B cell (primary cell): ENCODE results near the gene EML3. TPM values are rescaled to one million over a fixed set of nuclear protein-coding genes. Genes with fewer than 3 reads are reported as not detected.

Source experiments
- ATAC-seq: fragments of 200-7000 bp; cut with Tn5 transposase; one replicate; pipeline ENCODE4 v1.10.0; 2021; ENCODE audit warnings: low read depth, mild to moderate bottlenecking, moderate number of reproducible peaks, moderate library complexity
- CTCF ChIA-PET: fragments of 350-600 bp; sonication (Branson Sonifier 250); formaldehyde crosslinking; loops from one replicate; lab custom pipeline; 2021; ENCODE audit warnings: antibody characterized with exemption, inconsistent platforms; lab: Charles Lee
- POLR2A ChIA-PET: fragments of 350-600 bp; sonication (Branson Sonifier 250); formaldehyde crosslinking; loops from one replicate; lab custom pipeline; 2021; ENCODE audit warnings: antibody characterized with exemption; lab: Charles Lee
- DNase-seq: peaks from one replicate; pipeline ENCODE4 v3.0.0; 2013
- H2AFZ ChIP-seq: 2 replicates; pipeline ENCODE4 v1.6.1; 2012; ENCODE audit warnings: mild to moderate bottlenecking, low read depth, low read length; ENCODE audit not compliant: insufficient read depth, poor library complexity, severe bottlenecking
- H3K27ac ChIP-seq, 2 donors: 1 replicate in 1 of 2; 2 replicates in 1 of 2; pipeline ENCODE4 v1.5.1; 2012 to 2013; ENCODE audit warnings: low read length in 2 of 2, mild to moderate bottlenecking in 2 of 2, moderate library complexity in 1 of 2
- H3K27me3 ChIP-seq, 4 experiments: fragments of 200-600 bp in 1 of 4; sonication (generic) in 1 of 4; replicated peaks in 1 of 4; 1 replicate in 2 of 4; 2 replicates in 2 of 4; pipeline versions ENCODE4 v1.6.1 to v1.7.0; 2013 to 2016; ENCODE audit warnings: low read length in 3 of 4, mild to moderate bottlenecking in 2 of 4, mixed read lengths in 1 of 4, moderate library complexity in 1 of 4; ENCODE audit not compliant: insufficient read depth in 4 of 4, control insufficient read depth in 3 of 4; ENCODE audit errors: control extremely low read depth in 1 of 4
- H3K36me3 ChIP-seq, 2 experiments: replicated peaks in 1 of 2; 1 replicate in 1 of 2; 2 replicates in 1 of 2; pipeline versions ENCODE4 v1.6.1 to v1.7.1; 2013; ENCODE audit warnings: low read length in 1 of 2; ENCODE audit not compliant: insufficient read depth in 2 of 2, control insufficient read depth in 1 of 2; ENCODE audit errors: control extremely low read depth in 1 of 2, extremely low read depth in 1 of 2
- H3K4me1 ChIP-seq, 2 donors: fragments of 200-600 bp in 1 of 2; sonication (generic) in 1 of 2; 1 replicate in 1 of 2; 2 replicates in 1 of 2; pipeline versions ENCODE4 v1.5.1 to v1.6.1; 2013 to 2017; ENCODE audit warnings: low read length in 2 of 2; ENCODE audit not compliant: control insufficient read depth in 2 of 2, insufficient read depth in 2 of 2
- H3K4me2 ChIP-seq: replicated peaks from 2 replicates; pipeline ENCODE3; 2012; ENCODE audit warnings: mild to moderate bottlenecking, low read depth, low read length; ENCODE audit not compliant: poor library complexity, severe bottlenecking
- H3K4me3 ChIP-seq, 5 experiments: fragments of 200-600 bp in 1 of 5; sonication (generic) in 1 of 5; 1 replicate in 3 of 5; 2 replicates in 2 of 5; pipeline versions ENCODE4 v1.5.1 to v1.7.0; 2011 to 2016; ENCODE audit warnings: low read length in 4 of 5, mild to moderate bottlenecking in 4 of 5, low read depth in 2 of 5, control low read depth in 1 of 5, moderate library complexity in 1 of 5; ENCODE audit not compliant: insufficient read depth in 1 of 5; ENCODE audit errors: control extremely low read depth in 1 of 5, extremely low read depth in 1 of 5
- H3K79me2 ChIP-seq: fragments of 200-600 bp; sonication (generic); one replicate; pipeline ENCODE4 v1.6.0; 2016; ENCODE audit warnings: low read length; ENCODE audit not compliant: control insufficient read depth, insufficient read depth
- H3K9ac ChIP-seq: fragments of 200-600 bp; sonication (generic); 2 replicates; pipeline ENCODE4 v1.6.1; 2017; ENCODE audit warnings: mild to moderate bottlenecking, low read length, moderate library complexity
- H3K9me3 ChIP-seq, 3 donors: one replicate each; pipeline versions ENCODE4 v1.6.1 to v1.7.1; 2013; ENCODE audit warnings: low read length in 2 of 3; ENCODE audit not compliant: control insufficient read depth in 2 of 3, insufficient read depth in 1 of 3; ENCODE audit errors: control extremely low read depth in 1 of 3
- H4K20me1 ChIP-seq: 2 replicates; pipeline ENCODE4 v1.6.0; 2012; ENCODE audit warnings: mild to moderate bottlenecking, low read length; ENCODE audit not compliant: insufficient read depth, control insufficient read depth, poor library complexity, severe bottlenecking
- H3K27ac Mint-ChIP-seq: one replicate; pipeline ENCODE4 v1.8.0; 2021; ENCODE audit warnings: mixed read lengths
- H3K27me3 Mint-ChIP-seq: one replicate; pipeline ENCODE4 v1.8.0; 2021; ENCODE audit warnings: mixed read lengths
- H3K4me1 Mint-ChIP-seq: one replicate; pipeline ENCODE4 v1.8.0; 2021; ENCODE audit warnings: mixed read lengths
- H3K4me3 Mint-ChIP-seq: one replicate; pipeline ENCODE4 v1.8.0; 2021; ENCODE audit warnings: mixed read lengths
- H3K9me3 Mint-ChIP-seq: one replicate; pipeline ENCODE4 v1.8.0; 2022; ENCODE audit warnings: mixed read lengths; ENCODE audit not compliant: insufficient read depth
- EZH2 ChIP-seq: IDR thresholded peaks from 2 replicates; pipeline ENCODE4 v1.6.1; 2012; ENCODE audit warnings: borderline replicate concordance, low read depth, mild to moderate bottlenecking, moderate library complexity, low read length; ENCODE audit not compliant: insufficient read depth, poor library complexity, severe bottlenecking
- WGBS: methylation state at CpG from one replicate; pipeline ENCODE4 v1.1.5; 2013; ENCODE audit warnings: missing lambda C conversion rate; ENCODE audit not compliant: insufficient coverage; 5-methylcytosine and 5-hydroxymethylcytosine counted together
- intact Hi-C: fragments of 100-400 bp; cut with micrococcal nuclease; formaldehyde crosslinking; loops from one replicate; pipeline ENCODE4 v1.10.0; 2022
- polyA plus RNA-seq: library from polyadenylated mRNA; depleted of rRNA; stranded (reverse); fragments of >200 nt; gene quantifications from 2 replicates; pipeline ENCODE4 v1.2.3, GENCODE V29; 2012
- total RNA-seq, 2 donors: library from RNA; stranded (reverse); fragments of 120-200 nt in 1 of 2; gene quantifications; 1 replicate in 1 of 2; 2 replicates in 1 of 2; pipeline versions ENCODE4 v1.2.3 to v1.2.4, GENCODE V29; 2013 to 2022
- TF ChIP-seq, protein P1 (sequence below): fragments of 200-600 bp; IDR thresholded peaks from one replicate; pipeline ENCODE4 v1.8.0; 2022; ENCODE audit warnings: antibody characterized with exemption, mild to moderate bottlenecking

EML3 gene
- total and polyA plus RNA-seq, 2 donors (not counting 1 experiment from before 2014, with no cell fraction given), result 127 to 128 TPM

DNA sequence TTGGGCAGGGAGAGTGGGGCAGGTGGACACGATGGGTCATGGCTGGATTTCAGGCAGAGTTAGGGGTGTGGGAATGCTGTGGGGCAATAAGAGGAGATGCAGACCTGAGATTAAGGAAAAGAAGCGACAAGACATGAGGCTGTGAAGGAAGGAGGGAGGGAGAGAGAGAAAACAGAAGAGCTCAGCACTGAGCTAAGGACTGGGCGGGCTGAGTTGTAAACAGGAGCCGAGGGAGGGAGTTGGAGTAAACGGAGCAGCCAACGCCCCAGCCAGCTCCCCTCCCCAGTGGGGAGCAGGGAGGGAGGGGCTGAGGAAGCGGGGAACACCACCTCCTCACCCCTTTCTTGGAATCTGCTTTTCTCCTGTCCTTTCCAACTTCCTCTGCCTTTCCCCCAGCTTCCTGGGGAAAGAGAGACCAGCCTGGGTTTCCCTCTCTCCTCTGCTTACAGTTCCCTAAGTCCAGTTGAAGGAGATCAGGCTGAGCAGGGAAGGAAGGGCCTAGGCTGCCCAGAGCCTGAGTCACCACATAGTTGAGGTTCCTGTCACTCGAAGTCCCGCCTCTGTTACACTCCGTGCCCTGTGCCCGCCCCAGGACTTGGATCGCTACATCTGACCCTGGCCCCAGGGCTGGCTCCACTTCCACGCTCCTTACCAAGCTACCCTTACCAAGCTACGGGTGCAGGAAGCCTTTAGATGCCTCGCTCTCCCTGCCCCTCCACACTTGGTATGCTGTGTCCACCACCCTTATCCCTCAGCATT, 59.3 kb downstream of the EML3 start:
- peak overlapping the region; percentile 54 for H3K9ac ChIP-seq
- peak overlapping the region; percentile 98 to 99 for H3K27ac ChIP-seq
- no peaks in the 10 kb centered on the region for H3K27me3 ChIP-seq
- peak overlapping the region in 1 of 5 experiments; percentile 48 for H3K4me3 ChIP-seq
- Mint-ChIP-seq H3K27me3 (no peaks in the 10 kb centered on the region), H3K27ac (peak overlapping the region; percentile 96), H3K4me3 (peak overlapping the region; percentile 82), H3K9me3 (no peaks in the 10 kb centered on the region), H3K4me1 (peaks cover 77% of the 10 kb centered on the region)
- H3K79me2 ChIP-seq, result peaks cover 16% of the 10 kb centered on the region
- H3K9me3 ChIP-seq, result no peaks in the 10 kb centered on the region
- H2AFZ ChIP-seq, result peak overlapping the region; percentile 20
- peaks cover 0 to under 1% of the 10 kb centered on the region in 2 experiments for H3K36me3 ChIP-seq
- intact Hi-C loops, result no loop called here
- H3K4me2 ChIP-seq, result peak overlapping the region; percentile 74
- ATAC-seq (peak; percentile 12), DNase-seq (peak; percentile 81)
- no peaks in the 10 kb centered on the region for H4K20me1 ChIP-seq
- TF ChIP-seq EZH2, result no peak
- TF ChIP-seq, protein P1, sequence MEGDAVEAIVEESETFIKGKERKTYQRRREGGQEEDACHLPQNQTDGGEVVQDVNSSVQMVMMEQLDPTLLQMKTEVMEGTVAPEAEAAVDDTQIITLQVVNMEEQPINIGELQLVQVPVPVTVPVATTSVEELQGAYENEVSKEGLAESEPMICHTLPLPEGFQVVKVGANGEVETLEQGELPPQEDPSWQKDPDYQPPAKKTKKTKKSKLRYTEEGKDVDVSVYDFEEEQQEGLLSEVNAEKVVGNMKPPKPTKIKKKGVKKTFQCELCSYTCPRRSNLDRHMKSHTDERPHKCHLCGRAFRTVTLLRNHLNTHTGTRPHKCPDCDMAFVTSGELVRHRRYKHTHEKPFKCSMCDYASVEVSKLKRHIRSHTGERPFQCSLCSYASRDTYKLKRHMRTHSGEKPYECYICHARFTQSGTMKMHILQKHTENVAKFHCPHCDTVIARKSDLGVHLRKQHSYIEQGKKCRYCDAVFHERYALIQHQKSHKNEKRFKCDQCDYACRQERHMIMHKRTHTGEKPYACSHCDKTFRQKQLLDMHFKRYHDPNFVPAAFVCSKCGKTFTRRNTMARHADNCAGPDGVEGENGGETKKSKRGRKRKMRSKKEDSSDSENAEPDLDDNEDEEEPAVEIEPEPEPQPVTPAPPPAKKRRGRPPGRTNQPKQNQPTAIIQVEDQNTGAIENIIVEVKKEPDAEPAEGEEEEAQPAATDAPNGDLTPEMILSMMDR, result no peak
- ChIA-PET POLR2A (interaction anchor here (0.6 to 9.3 kb wide), 4 partner anchors 11 to 210 kb away, joined by 3 to 119 read pairs (median 4); partner anchors contain the start of genes INTS5 and TUT1), CTCF (interaction anchor here (0.7 to 13.2 kb wide), 8 partner anchors 11 to 159 kb away, joined by 3 to 376 read pairs (median 3); partner anchors contain the start of gene TUT1)
- H3K4me1 ChIP-seq, result peaks cover 78 to 84% of the 10 kb centered on the region in 2 donors
- 23% methylated on average over 8 of the region's 15 CpGs for WGBS
